Measurements from ENCODE around the gene CD226. TPM values are rescaled to one million over a fixed set of nuclear protein-coding genes. Genes with fewer than 3 reads are reported as not detected.

Gene CD226
- total RNA-seq, 1 experiment from 2014 or later = 1.2 TPM

DNA sequence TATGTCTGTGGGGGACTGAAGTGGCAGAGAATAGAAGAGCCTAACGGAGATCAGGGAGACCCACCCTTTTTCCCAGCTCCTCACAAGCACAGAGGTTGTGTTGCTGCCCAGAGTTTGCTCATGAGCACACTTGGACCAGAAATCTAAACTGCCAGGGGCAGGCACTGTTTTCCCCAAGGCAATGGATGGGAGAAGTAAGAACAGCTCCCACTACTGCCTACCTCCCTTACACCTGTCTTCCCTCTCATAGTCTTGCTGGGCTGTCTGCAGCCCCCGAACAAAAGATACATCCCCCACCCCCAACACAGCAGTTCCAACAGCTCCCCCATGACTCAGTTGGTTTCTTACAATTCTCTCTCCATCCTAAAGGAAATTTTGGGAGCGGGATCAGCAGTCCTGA lies 48.1 kb upstream of the CD226 start (continued):
- TF ChIP-seq, protein P1, sequence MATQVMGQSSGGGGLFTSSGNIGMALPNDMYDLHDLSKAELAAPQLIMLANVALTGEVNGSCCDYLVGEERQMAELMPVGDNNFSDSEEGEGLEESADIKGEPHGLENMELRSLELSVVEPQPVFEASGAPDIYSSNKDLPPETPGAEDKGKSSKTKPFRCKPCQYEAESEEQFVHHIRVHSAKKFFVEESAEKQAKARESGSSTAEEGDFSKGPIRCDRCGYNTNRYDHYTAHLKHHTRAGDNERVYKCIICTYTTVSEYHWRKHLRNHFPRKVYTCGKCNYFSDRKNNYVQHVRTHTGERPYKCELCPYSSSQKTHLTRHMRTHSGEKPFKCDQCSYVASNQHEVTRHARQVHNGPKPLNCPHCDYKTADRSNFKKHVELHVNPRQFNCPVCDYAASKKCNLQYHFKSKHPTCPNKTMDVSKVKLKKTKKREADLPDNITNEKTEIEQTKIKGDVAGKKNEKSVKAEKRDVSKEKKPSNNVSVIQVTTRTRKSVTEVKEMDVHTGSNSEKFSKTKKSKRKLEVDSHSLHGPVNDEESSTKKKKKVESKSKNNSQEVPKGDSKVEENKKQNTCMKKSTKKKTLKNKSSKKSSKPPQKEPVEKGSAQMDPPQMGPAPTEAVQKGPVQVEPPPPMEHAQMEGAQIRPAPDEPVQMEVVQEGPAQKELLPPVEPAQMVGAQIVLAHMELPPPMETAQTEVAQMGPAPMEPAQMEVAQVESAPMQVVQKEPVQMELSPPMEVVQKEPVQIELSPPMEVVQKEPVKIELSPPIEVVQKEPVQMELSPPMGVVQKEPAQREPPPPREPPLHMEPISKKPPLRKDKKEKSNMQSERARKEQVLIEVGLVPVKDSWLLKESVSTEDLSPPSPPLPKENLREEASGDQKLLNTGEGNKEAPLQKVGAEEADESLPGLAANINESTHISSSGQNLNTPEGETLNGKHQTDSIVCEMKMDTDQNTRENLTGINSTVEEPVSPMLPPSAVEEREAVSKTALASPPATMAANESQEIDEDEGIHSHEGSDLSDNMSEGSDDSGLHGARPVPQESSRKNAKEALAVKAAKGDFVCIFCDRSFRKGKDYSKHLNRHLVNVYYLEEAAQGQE (IDR thresholded peaks at IDR 0.05; ENCODE audit: low read depth) = no peak
- TF ChIP-seq POLR2A (IDR thresholded peaks at IDR 0.05; ENCODE audit: borderline replicate concordance, extremely low read depth, insufficient read depth, insufficient read length) (no peak), ELF1 (IDR thresholded peaks at IDR 0.05; ENCODE audit: borderline replicate concordance, low read depth) (no peak)

DNA sequence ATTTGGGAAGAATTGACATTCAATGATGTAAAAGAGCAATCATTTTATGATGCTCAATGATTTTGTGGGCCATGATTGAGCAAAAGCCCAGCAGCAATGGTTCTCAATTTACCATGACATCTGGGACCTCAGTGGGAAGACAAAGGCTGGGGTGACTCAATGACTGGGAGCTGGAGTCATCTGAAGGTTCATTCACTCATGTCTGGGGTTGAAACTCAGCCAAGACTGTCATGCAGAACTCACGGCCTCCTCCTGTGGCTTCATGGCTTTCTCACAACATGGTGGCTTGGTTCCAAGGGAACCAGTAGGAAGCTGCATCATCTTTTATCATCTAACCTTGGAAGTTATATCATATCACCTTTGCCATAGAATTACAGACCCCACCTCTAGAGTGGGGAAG lies 45.1 kb upstream of the CD226 start:
- Histone ChIP-seq H3K36me3 (ENCODE audit: control insufficient read depth in 1 of 2, insufficient read depth in 2 of 2, low read length in 2 of 2) (no peaks in the 10 kb centered on the region), H2AFZ (ENCODE audit: low read depth, low read length, poor library complexity, severe bottlenecking) (no peak overlapping the region), H3K27me3 (ENCODE audit: insufficient read depth, low read length) (no peaks in the 10 kb centered on the region), H3K4me1 (ENCODE audit: control insufficient read depth in 1 of 2, insufficient read depth in 2 of 2, low read length in 2 of 2) (0 out of 4 replicates have a peak, but pooled peaks cover 0 to 1% of the 10 kb centered on the region in 2 experiments), H4K20me1 (ENCODE audit: insufficient read depth) (no peaks in the 10 kb centered on the region), H3K79me2 (ENCODE audit: insufficient read depth, low read length) (no peaks in the 10 kb centered on the region), H3K9ac (ENCODE audit: low read length) (no peak overlapping the region), H3K9me2 (ENCODE audit: insufficient read depth) (no peaks in the 10 kb centered on the region), H3K4me2 (ENCODE audit: low read length) (no peak overlapping the region), H3K4me3 (replicated peaks in 1 of 2; ENCODE audit: low read depth in 1 of 2, low read length in 2 of 2) (no peak overlapping the region), H3K27ac (ENCODE audit: low read depth, low read length) (no peak overlapping the region), H3K9me3 (ENCODE audit: control insufficient read depth in 1 of 2, insufficient read depth in 1 of 2, low read depth in 1 of 2, low read length in 2 of 2) (no peaks in the 10 kb centered on the region)
- BruUV-seq (replicated peaks) = no TSS peak
- CTCF ChIA-PET = no interaction called here
- ATAC-seq (no peak), DNase-seq (ENCODE audit: low read depth, low spot score) (no peak)
- intact Hi-C loops (cut with micrococcal nuclease) = no loop called here
- POLR2A ChIA-PET = no interaction called here
- TF ChIP-seq CEBPB (IDR thresholded peaks at IDR 0.05; ENCODE audit: low read depth) (no peak), EZH2 (IDR thresholded peaks at IDR 0.05) (no peak), ELF1 (IDR thresholded peaks at IDR 0.05; ENCODE audit: borderline replicate concordance, low read depth) (no peak), YY1 (IDR thresholded peaks at IDR 0.05; ENCODE audit: extremely low read depth, insufficient replicate concordance, low read depth, low read length) (no peak), JUND (IDR thresholded peaks at IDR 0.05) (no peak), POLR2A (IDR thresholded peaks at IDR 0.05; ENCODE audit: borderline replicate concordance, extremely low read depth, insufficient read depth, insufficient read length) (no peak), FOSL1 (IDR thresholded peaks at IDR 0.05; ENCODE audit: low read depth) (no peak), RAD21 (IDR thresholded peaks at IDR 0.05; ENCODE audit: low read depth) (no peak), SP1 (IDR thresholded peaks at IDR 0.05; ENCODE audit: low read depth) (no peak), EGR1 (IDR thresholded peaks at IDR 0.05; ENCODE audit: low read depth) (no peak), ZNF274 (IDR thresholded peaks at IDR 0.05; ENCODE audit: low read depth, low read length) (no peak), SIN3A (IDR thresholded peaks at IDR 0.05; ENCODE audit: low read depth) (no peak)
- TF ChIP-seq, protein P2, sequence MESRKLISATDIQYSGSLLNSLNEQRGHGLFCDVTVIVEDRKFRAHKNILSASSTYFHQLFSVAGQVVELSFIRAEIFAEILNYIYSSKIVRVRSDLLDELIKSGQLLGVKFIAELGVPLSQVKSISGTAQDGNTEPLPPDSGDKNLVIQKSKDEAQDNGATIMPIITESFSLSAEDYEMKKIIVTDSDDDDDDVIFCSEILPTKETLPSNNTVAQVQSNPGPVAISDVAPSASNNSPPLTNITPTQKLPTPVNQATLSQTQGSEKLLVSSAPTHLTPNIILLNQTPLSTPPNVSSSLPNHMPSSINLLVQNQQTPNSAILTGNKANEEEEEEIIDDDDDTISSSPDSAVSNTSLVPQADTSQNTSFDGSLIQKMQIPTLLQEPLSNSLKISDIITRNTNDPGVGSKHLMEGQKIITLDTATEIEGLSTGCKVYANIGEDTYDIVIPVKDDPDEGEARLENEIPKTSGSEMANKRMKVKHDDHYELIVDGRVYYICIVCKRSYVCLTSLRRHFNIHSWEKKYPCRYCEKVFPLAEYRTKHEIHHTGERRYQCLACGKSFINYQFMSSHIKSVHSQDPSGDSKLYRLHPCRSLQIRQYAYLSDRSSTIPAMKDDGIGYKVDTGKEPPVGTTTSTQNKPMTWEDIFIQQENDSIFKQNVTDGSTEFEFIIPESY (IDR thresholded peaks at IDR 0.05; ENCODE audit: extremely low read depth, insufficient replicate concordance, low read length) = no peak
- TF ChIP-seq, protein P3, sequence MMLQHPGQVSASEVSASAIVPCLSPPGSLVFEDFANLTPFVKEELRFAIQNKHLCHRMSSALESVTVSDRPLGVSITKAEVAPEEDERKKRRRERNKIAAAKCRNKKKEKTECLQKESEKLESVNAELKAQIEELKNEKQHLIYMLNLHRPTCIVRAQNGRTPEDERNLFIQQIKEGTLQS (IDR thresholded peaks at IDR 0.05) = no peak
- TF ChIP-seq, protein P1 (IDR thresholded peaks at IDR 0.05; ENCODE audit: low read depth) = no peak
- RAD21 ChIA-PET (ENCODE audit: low non-redundant PET in 1 of 2, low total read pairs in 2 of 2, uncharacterized antibody in 2 of 2, unreplicated experiment in 2 of 2) = no interaction called here

Data from HCT116 (cell line).